ENCODE data around the gene ATG9B. TPM values are rescaled to one million over a fixed set of nuclear protein-coding genes. Genes with fewer than 3 reads are reported as not detected.
A peak's percentile ranks its signal among the peaks of the same experiment; 100 is the strongest.

ATG9B gene
- total and polyA plus RNA-seq, 9 of the 15 experiments (the other 6 are each of a cell fraction or from before 2014, with no cell fraction given): 0.29 to 8.0 (median 2.1) TPM

GRCh38 chr7:151061213-151062110 is 37.2 kb upstream of the ATG9B start (continued):
- TF ChIP-seq ZNF197 (CRISPR knock-in tag; IDR thresholded peaks at IDR 0.05; ENCODE audit: low read depth): no peak
- TF ChIP-seq HNRNPUL1 (IDR thresholded peaks at IDR 0.05; ENCODE audit: low read length): no peak
- no peak for TF ChIP-seq ZNF24 (IDR thresholded peaks at IDR 0.05)
- TF ChIP-seq CXXC5 (CRISPR knock-in tag; IDR thresholded peaks at IDR 0.05): peak; percentile 25; the same call in 1 of the 2 replicates
- no peak for TF ChIP-seq CBFA2T3 (IDR thresholded peaks at IDR 0.05)
- TF ChIP-seq ZNF324 (CRISPR knock-in tag; IDR thresholded peaks at IDR 0.05): no peak
- 0 out of 2 replicates have a peak, but pooled peaks have one; percentile 53 for TF ChIP-seq THAP12 (CRISPR knock-in tag; IDR thresholded peaks at IDR 0.05)
- no peak for TF ChIP-seq PRMT5 (CRISPR knock-in tag; IDR thresholded peaks at IDR 0.05)
- TF ChIP-seq PHF20 (IDR thresholded peaks at IDR 0.05; ENCODE audit: partially characterized antibody): no peak
- peak; percentile 52 for TF ChIP-seq NCOA4 (IDR thresholded peaks at IDR 0.05; ENCODE audit: partially characterized antibody)
- TF ChIP-seq TFE3 (CRISPR knock-in tag; IDR thresholded peaks at IDR 0.05): no peak
- peak; percentile 59; the same call in 1 of the 2 replicates for TF ChIP-seq ZNF12 (CRISPR knock-in tag; IDR thresholded peaks at IDR 0.05)
- TF ChIP-seq SLC30A9 (CRISPR knock-in tag; IDR thresholded peaks at IDR 0.05): no peak
- no peak; the same call in 1 of the 2 replicates for TF ChIP-seq PHF8 (IDR thresholded peaks at IDR 0.05; ENCODE audit: borderline replicate concordance, low read length)
- TF ChIP-seq FOSL1 (tag; conservative IDR thresholded peaks at IDR 0.05): no peak
- TF ChIP-seq HOMEZ (CRISPR knock-in tag; IDR thresholded peaks at IDR 0.05): no peak
- TF ChIP-seq ZNF644 (tag; IDR thresholded peaks at IDR 0.05; ENCODE audit: low read depth): no peak
- TF ChIP-seq, protein P1, sequence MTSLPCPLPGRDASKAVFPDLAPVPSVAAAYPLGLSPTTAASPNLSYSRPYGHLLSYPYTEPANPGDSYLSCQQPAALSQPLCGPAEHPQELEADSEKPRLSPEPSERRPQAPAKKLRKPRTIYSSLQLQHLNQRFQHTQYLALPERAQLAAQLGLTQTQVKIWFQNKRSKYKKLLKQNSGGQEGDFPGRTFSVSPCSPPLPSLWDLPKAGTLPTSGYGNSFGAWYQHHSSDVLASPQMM (CRISPR knock-in tag; IDR thresholded peaks at IDR 0.05): no peak
- no peak for TF ChIP-seq ZNF224 (CRISPR knock-in tag; IDR thresholded peaks at IDR 0.05)
- no peak for TF ChIP-seq CCAR2 (IDR thresholded peaks at IDR 0.05; ENCODE audit: low read depth, low read length)
- TF ChIP-seq SMAD1 (IDR thresholded peaks at IDR 0.05; ENCODE audit: low read depth, low read length, partially characterized antibody): no peak
- TF ChIP-seq BCL6 (CRISPR knock-in tag; IDR thresholded peaks at IDR 0.05): no peak
- TF ChIP-seq GABPB1 (CRISPR knock-in tag; IDR thresholded peaks at IDR 0.05): 0 out of 2 replicates have a peak, but pooled peaks have one; percentile 12
- no peak for TF ChIP-seq GTF2E2 (tag; IDR thresholded peaks at IDR 0.05)
